SK-N-MC (cell line): Measurements from ENCODE around the gene GLI3.

ENCODE experiments used
- DNase-seq: peaks from one replicate; pipeline ENCODE4 v3.0.0-alpha.2; 2011; ENCODE audit warnings: low read depth, low spot score
- H3K27ac ChIP-seq: fragments of 200-600 bp; sonication (generic); 2 replicates; pipeline ENCODE4 v1.5.1; 2016; ENCODE audit warnings: mixed run types
- H3K36me3 ChIP-seq: fragments of 200-600 bp; sonication (generic); 2 replicates; pipeline ENCODE4 v1.6.1; 2017; ENCODE audit warnings: antibody characterized with exemption, low read length, mixed read lengths; ENCODE audit not compliant: insufficient read depth
- H3K4me3 ChIP-seq: fragments of 200-600 bp; sonication (generic); 2 replicates; pipeline ENCODE4 v1.5.1; 2016
- H3K9ac ChIP-seq: fragments of 200-600 bp; sonication (generic); 2 replicates; pipeline ENCODE4 v1.8.0; 2017; ENCODE audit warnings: mixed run types, mixed read lengths; ENCODE audit not compliant: insufficient read length
- H3K9me3 ChIP-seq: fragments of 200-600 bp; sonication (generic); 2 replicates; pipeline ENCODE4 v1.6.1; 2017; ENCODE audit warnings: low read depth, mild to moderate bottlenecking, antibody characterized with exemption, low read length, moderate library complexity, mixed read lengths
- EZH2 ChIP-seq: fragments of 200-600 bp; sonication (generic); IDR thresholded peaks from one replicate; pipeline ENCODE4 v1.6.1; 2017; ENCODE audit warnings: antibody characterized with exemption
- FOXP2 ChIP-seq: optimal IDR thresholded peaks from 2 replicates; pipeline ENCODE3; 2011; ENCODE audit warnings: mild to moderate bottlenecking, moderate library complexity; ENCODE audit not compliant: insufficient read depth; ENCODE audit errors: extremely low read length, control extremely low read depth
- POLR2AphosphoS5 ChIP-seq: IDR thresholded peaks from 2 replicates; pipeline ENCODE4 v1.6.1; 2012; ENCODE audit warnings: mild to moderate bottlenecking, low read depth, low read length, borderline replicate concordance

The GLI3 gene

DNA sequence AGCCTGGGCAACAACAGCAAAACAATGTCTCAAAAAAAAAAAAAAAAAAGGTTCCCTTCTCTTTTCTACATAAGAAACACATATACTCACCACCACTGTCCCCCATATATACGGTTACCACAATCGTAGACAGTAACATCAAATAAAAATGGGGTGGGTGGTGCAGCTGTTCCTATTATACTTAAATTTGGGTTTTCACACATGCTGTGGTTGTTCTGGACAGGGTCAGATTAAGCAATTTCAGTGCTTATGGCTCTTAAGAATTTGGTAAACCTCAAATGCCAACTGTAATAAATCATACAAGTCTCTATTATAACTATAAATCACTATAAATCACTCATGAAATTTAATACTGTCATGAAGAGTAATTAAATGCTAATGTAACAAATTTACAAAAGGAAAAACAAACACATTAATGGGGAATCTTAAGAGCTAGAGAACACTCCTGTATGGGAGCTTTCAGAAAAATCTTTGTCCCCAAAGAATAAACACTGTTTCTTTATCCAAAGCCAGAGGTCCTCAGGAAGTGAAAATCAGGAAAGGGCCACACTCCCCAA lies 143.6 kb downstream of the GLI3 start:
- Histone ChIP-seq H3K36me3 (no peaks in the 10 kb centered on the region), H3K4me3 (no peak overlapping the region), H3K9me3 (no peaks in the 10 kb centered on the region), H3K9ac (no peak overlapping the region), H3K27ac (no peak overlapping the region)
- no peak for TF ChIP-seq POLR2AphosphoS5
- TF ChIP-seq FOXP2, result no peak
- TF ChIP-seq EZH2, result no peak
- DNase-seq, result no peak

DNA sequence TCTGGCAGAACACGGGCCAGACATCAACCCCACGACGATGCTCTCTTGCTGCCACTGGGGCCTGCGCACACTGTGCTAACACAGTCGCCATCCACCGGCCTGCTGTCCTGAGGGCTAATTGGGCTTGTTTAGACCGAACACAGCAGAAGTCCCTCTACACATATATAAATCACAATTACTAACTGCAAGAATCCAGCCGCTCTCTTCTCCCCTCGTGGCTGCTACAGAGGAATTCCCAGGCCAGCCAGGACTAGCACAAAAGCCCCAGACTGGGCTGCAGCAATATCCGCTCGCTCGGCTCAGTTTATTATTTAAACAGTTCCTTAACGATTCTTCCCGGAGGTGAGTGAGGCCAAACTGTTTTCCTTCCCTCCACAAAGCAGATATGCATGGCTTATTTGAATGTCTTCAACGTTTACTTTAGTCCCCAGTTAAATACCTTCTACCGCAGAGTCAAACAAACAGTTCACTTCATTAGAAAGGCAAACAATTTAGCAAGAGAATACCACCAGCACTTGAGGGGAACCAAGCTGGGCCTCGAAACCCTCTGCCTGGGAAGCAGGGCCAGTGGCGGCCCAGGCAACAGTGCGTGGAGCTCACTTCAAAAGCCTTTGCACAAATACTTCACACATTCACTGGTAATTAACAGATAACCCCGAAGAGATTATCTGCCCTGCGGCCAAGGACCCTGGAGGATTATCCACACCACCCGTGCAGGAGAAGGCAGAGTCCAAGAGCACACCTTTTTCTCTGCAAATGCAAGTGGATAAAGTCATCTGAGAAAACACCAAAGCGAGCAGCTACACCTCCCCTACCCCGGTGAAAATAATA lies 145.3 kb downstream of the GLI3 start:
- Histone ChIP-seq H3K27ac (no peak overlapping the region), H3K4me3 (no peak overlapping the region), H3K9ac (no peak overlapping the region), H3K9me3 (no peaks in the 10 kb centered on the region), H3K36me3 (no peaks in the 10 kb centered on the region)
- DNase-seq, result no peak
- TF ChIP-seq FOXP2, result no peak
- TF ChIP-seq POLR2AphosphoS5, result no peak
- TF ChIP-seq EZH2, result no peak

DNA sequence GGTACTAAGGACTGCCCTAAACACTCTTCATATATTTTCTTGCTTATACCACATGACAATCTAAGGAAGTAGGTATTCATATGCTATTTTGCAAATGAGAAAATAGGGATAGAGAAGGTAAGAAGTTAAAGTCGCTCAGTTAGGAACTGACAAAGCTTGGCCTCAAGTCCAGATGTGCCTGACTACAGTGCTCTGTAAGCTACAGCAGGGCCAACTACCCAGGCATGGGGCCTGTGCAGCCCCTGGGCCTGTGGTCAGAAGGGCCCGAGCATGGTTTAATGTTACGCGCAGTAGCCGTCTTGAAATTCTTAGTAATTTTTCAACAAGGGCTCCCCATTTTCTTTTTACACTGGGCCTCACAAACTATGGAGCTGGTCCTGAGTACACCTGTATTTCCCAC lies 146.2 kb downstream of the GLI3 start:
- Histone ChIP-seq H3K4me3 (no peak overlapping the region), H3K9me3 (no peaks in the 10 kb centered on the region), H3K27ac (no peak overlapping the region), H3K9ac (no peak overlapping the region), H3K36me3 (no peaks in the 10 kb centered on the region)
- TF ChIP-seq POLR2AphosphoS5 (no peak), FOXP2 (no peak), EZH2 (no peak)
- DNase-seq, result no peak

DNA sequence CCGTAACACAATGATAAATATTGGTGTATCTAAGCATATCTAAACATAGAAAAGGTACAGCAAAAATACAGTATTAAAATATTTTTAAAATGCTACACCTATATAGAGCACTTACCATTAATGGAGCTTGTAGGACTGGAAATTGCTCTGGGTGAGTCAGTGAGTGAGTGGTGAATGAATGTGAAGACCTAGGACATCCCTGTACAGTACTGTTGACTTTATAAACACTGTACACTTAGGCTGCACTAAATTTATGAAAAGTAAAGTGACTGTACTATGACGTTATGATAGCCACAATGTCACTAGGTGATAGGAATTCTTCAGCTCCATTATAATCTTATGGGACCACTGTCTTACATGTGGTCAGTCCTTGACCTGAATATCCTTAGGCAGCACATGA lies 147.0 kb downstream of the GLI3 start:
- Histone ChIP-seq H3K9ac (no peak overlapping the region), H3K36me3 (no peaks in the 10 kb centered on the region), H3K27ac (no peak overlapping the region), H3K9me3 (no peaks in the 10 kb centered on the region), H3K4me3 (no peak overlapping the region)
- TF ChIP-seq POLR2AphosphoS5, result no peak
- TF ChIP-seq EZH2, result no peak
- no peak for TF ChIP-seq FOXP2
- DNase-seq, result no peak

DNA sequence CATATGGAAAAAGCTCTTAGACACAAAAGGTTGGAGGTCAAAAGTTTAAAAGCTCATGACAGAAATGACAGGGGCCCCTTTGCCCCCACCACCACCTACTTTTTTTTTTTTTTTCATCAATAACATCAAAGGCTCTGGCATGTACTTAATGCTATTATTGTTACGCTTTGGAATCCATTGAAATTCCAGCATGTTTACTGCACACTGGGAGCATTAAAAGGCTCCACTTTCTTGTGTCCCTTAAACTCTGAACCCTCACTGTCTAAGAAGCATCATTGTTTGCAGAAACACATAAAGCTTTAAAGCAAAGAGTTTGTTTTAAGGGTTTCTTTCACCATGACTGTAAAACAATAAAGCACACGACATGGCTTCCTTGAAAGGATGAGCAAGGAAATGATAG lies 149.4 kb downstream of the GLI3 start:
- Histone ChIP-seq H3K9me3 (no peaks in the 10 kb centered on the region), H3K4me3 (no peak overlapping the region), H3K27ac (no peak overlapping the region), H3K36me3 (no peaks in the 10 kb centered on the region), H3K9ac (no peak overlapping the region)
- no peak for DNase-seq
- TF ChIP-seq POLR2AphosphoS5, result no peak
- TF ChIP-seq FOXP2, result no peak
- no peak for TF ChIP-seq EZH2

DNA sequence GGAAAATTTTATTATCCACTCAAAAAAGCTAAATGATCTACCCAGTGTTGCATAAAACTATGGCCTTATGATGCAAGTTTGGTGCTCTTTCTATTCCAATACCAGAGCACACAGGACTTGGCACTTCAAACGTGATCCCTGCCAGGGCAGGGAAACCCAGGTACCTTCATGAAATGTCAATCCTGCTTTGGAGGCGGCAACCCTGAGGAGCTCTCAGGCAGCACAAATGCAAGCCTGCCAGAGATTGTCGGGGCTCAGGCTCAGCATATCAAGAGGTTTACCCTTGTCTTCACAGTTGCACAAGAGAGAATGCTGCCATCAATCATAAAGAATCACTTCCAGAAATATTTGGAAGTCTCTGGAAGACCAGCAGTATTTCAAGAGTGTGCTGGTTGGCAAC lies 151.5 kb downstream of the GLI3 start:
- DNase-seq, result no peak
- H3K9ac ChIP-seq, result no peak overlapping the region
- TF ChIP-seq FOXP2, result no peak
- no peak for TF ChIP-seq POLR2AphosphoS5
- TF ChIP-seq EZH2, result no peak

DNA sequence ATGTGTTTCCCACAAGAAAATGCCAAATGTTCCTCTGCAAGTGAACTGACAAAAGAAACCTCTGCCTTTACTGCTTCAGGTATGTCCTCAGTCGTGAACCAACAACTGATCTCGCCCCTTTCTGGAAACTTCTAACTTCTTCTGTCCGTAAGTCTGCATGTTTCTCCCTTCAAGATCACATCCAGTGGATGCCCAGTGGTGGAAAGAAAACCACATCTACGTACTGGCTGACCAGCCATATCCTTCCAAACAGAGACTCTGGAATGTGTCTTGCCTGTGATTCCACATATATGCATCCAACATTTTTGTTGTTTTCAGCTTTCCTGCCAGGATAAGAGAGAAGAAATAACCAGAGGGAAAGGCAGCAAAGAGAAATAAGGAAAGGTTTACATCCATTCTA lies 152.7 kb downstream of the GLI3 start:
- no peaks in the 10 kb centered on the region for H3K9me3 ChIP-seq
- no peak for DNase-seq
- H3K36me3 ChIP-seq, result no peaks in the 10 kb centered on the region
- H3K27ac ChIP-seq, result no peak overlapping the region
- H3K9ac ChIP-seq, result no peak overlapping the region
- no peak overlapping the region for H3K4me3 ChIP-seq
- no peak for TF ChIP-seq FOXP2
- no peak for TF ChIP-seq EZH2
- no peak for TF ChIP-seq POLR2AphosphoS5

More for the DNA sequence above, 151.5 kb downstream of the GLI3 start:
- no peak overlapping the region for H3K27ac ChIP-seq
- H3K4me3 ChIP-seq, result no peak overlapping the region
- H3K36me3 ChIP-seq, result no peaks in the 10 kb centered on the region
- no peaks in the 10 kb centered on the region for H3K9me3 ChIP-seq

DNA sequence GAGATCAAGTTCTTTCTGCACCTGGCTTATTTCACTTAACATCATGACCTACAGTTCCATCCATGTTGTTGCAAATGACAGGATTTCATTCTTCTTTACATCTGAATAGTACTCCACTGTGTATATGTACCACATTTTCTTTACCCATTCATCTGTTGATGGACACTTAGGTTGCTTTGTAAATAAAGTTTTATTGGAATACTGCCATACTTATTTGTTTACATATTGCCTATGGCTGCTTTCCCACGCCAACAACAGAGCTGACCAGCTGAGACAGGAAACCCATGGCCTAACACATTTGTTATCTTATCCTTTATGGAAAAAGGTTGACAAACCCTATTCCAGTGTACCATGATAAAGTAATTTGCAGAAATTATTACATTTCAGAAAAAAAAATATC lies 153.7 kb downstream of the GLI3 start:
- no peak for DNase-seq
- Histone ChIP-seq H3K36me3 (no peaks in the 10 kb centered on the region), H3K4me3 (no peak overlapping the region), H3K27ac (no peak overlapping the region), H3K9me3 (no peaks in the 10 kb centered on the region), H3K9ac (no peak overlapping the region)
- TF ChIP-seq EZH2 (no peak), FOXP2 (no peak), POLR2AphosphoS5 (no peak)
